Caki2 (cell line): ENCODE measurements around the gene MOBP. TPM values are rescaled to one million over a fixed set of nuclear protein-coding genes. Genes with fewer than 3 reads are reported as not detected.
"Not testable (repeated sequence)": the region's sequence is repeated elsewhere in the genome, so short reads cannot be mapped to it uniquely, and the experiment has no call there.

ENCODE experiments used
- DNase-seq: peaks from one replicate; pipeline ENCODE4 v3.0.0-alpha.2; 2015; ENCODE audit warnings: low read depth
- in situ Hi-C: cut with HindIII; loops from 2 replicates; pipeline ENCODE4 v1.10.0; 2016; ENCODE audit warnings: low sequenced_read_pairs, low pct_unique_long_range_greater_than_20kb, mixed read lengths
- total RNA-seq: library from RNA; depleted of rRNA; stranded (reverse); fragments of >200 nt; shearing (Covaris generic); gene quantifications from 2 replicates; pipeline ENCODE4 v1.2.3, GENCODE V29; 2014; ENCODE audit warnings: low replicate concordance; rRNA removed

Gene MOBP, protein sequence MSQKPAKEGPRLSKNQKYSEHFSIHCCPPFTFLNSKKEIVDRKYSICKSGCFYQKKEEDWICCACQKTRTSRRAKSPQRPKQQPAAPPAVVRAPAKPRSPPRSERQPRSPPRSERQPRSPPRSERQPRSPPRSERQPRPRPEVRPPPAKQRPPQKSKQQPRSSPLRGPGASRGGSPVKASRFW
- total RNA-seq, result not detected in 2 replicates

DNA sequence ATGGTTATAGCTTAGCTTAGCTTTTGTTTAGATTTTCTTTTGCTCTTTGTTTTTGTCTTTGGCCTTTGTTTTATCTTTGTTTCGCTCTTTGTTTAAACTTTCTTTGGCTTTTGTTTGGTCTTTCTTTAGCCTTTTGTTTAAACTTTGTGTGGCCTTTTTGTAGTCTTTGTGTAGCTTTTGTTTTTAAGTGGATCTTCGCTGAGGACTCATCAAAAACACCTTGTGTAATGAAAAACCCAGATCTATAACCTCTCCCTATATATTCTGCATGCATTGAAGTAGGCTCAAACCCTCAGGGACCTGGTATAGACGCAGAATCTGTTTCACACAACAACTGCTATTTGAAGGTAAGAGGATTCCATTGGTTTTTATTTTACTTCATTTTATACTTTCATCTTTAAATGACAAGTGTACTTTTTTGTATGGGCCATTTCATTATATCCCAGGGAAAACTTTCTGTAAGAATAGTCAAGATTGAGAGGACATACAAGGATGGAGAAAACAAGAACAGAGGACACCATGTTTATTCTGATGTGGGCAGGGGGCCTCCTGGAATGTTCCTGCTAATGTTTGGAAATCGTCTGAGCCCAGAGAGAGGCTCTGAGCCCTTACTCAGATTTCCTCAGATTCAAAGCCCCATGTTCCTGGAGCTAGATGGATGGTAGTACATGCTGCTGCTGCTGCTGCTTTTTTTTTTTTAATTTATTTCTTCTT is at the start of gene MOBP:
Gene MOBP, plus strand, starts transcription at position 287 of the 714 bp plus-strand sequence. CDS start 34,390 bp downstream, outside the sequence.
- DNase-seq, result no peak

DNA sequence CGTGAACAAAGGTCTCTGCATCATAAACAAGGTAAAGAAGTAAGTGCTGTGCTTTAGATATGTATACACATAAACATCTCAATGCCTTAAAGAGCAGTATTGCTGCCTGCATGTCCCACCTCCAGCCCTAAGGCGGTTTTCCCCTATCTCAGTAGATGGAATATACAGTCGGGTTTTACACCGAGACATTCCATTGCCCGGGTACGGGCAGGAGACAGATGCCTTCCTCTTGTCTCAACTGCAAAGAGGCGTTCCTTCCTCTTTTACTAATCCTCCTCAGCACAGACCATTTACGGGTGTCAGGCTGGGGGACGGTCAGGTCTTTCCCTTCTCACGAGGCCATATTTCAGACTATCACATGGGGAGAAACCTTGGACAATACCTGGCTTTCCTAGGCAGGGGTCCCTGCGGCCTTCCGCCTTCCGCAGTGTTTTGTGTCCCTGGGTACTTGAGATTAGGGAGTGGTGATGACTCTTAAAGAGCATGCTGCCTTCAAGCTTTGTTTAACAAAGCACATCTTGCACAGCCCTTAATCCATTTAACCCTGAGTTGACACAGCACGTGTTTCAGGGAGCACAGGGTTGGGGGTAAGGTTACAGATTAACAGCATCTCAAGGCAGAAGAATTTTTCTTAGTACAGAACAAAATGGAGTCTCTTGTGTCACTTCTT is 48.8 kb upstream of the MOBP start:
- DNase-seq, in situ Hi-C loops: not testable (repeated sequence)

More for the DNA sequence above, at the start of gene MOBP:
- in situ Hi-C loops, result no loop called here

GRCh38 chr3:39419742-39420315 is 47.7 kb upstream of the MOBP start:
- DNase-seq, result no peak
- in situ Hi-C loops, result no loop called here

DNA sequence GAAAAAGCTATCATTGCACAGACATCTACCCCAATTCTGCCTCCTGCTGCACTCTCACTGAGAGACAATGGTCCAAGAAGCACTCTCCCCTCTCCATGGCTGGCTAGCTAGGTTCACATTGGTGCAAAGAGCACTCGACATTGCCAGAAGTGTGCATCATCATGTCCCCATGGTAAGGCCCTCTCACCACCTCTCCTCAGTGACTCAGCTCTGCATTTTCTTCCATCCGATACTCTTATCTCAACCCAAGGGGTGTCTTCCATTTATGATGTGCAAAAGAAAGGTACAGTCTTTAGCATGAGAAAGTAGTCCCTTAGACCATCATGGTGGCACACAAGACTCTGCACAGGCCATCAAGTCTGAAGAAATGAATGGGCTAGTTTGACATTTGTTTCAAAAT is 46.9 kb upstream of the MOBP start:
- in situ Hi-C loops, result no loop called here
- DNase-seq, result no peak

DNA sequence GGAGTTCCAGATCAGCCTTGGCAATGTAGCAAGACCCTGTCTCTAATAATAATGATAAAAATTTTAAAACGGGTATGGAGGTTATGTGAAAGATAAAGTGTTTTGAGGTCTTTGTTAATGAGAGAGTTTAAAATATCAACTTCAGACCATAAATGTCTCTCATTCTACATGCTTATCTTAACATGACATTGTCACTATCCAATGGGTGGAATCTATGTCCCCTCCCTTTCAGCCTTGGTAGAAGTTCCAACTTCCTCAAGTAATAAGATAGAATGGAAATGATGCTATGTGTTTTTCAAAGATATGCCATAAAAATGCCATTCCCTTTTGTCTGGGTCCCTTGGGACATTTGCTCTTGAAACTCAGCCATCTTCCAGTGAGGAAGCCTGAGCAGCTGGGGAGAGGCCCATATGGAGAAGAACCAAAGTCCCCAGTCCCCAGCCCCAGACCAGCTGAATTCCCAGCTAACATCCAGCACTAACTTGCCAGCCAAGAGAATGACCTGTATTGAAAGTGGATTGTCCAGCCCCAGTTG is 44.0 kb upstream of the MOBP start:
- in situ Hi-C loops, result no loop called here
- DNase-seq, result no peak

DNA sequence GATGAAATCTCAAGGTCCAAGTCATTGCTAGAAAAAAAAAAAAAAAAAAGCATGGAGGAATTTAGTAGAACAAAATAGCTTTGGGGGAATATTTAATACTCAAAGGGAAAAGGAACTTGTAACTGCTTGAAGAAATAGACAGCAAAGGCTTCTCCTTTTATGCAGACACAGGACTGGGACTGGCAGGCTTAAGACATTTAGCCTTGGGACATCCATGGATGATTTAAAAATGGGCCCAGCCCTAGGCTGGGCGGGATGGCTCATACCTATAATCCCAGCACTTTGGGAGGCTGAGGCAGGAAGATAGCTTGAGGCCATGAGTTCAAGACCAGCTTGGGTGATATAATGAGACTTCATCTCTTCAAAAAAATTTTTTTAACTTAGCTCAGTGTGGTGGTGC is 41.2 kb upstream of the MOBP start:
- in situ Hi-C loops, result no loop called here
- DNase-seq, result no peak

DNA sequence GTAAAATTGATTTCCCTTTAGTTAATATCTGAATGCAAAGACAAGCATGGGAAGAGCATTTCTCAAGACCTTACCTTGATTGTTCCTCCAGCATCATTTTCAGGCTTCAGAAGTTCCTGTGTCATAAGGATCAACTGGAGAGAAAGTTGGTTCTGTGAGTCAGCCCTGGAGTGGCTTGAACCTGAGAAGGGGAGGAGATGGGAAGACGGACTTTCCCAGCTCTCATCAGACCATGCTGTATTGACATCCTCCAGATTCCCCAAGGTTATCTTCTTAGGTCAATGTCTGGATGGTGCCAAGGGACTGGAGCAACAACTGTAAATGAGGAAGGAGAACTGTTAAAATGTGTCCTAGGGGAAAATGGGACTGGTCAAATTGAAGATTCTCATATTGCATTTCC is 40.0 kb upstream of the MOBP start:
- no peak for DNase-seq
- in situ Hi-C loops, result no loop called here

GRCh38 chr3:39428745-39429201 is 38.7 kb upstream of the MOBP start:
- in situ Hi-C loops, result no loop called here
- DNase-seq, result no peak

DNA sequence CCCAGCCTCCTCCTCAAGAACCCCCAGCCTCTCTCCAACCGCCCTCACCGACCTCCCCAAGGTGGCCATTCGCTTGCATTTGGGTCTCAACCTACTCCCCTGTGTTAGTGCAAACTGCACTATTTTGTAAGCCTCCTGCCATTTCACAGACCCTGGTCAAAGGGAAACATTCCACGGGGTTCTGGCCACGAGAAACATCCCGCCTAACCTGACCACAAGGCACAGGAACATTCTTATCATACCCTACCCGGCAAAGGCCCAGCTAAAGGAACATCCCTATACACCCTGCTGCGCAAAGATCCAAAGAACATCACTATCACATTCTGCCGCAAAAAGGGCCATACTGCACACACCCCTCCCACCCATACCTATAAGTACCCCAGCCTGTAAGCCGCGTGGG is 38.0 kb upstream of the MOBP start:
- in situ Hi-C loops, result no loop called here
- no peak for DNase-seq

DNA sequence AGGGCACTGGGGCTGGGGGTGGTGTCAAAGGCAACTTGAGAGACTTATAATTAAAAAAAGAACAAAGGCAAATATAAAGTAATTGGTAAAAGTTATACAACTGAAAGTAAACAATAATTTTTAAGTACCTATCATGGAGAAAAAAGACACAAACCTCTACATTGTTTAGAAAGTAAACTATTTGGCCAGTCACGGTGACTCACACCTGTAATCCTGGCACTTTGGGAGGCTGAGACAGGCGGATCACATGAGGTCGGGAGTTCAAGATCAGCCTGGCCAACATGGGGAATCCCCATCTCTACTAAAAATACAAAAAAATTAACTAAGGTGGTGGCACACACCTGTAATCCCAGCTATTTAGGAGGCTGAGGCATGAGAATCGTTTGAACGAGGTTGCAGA is 35.1 kb upstream of the MOBP start:
- in situ Hi-C loops, result no loop called here

DNA sequence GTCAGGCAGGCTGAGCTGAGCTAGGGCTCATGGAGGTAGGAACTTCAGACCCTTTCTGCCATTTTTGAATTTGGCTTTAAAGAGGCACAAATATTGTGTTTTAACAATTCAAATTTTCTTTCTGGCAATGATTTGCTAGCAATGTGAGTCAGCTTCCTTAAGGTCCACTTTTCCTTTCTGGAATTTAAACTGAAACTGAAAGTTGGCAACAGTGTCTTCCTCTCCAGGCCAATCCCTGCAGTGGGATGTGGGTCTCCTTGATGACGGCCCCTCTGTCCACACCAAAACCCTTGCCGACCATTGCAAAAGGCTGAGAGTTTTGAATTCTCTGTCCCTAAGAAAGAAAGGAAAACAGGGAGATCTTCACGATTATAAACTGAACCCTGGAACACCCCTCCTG is 33.8 kb upstream of the MOBP start:
- peak; percentile 34 for DNase-seq

More for the DNA sequence above, 35.1 kb upstream of the MOBP start:
- DNase-seq, result no peak

GRCh38 chr3:39434574-39434973 is 32.9 kb upstream of the MOBP start:
- in situ Hi-C loops, result no loop called here
- DNase-seq, result no peak

More for the DNA sequence above, 33.8 kb upstream of the MOBP start:
- in situ Hi-C loops, result no loop called here

DNA sequence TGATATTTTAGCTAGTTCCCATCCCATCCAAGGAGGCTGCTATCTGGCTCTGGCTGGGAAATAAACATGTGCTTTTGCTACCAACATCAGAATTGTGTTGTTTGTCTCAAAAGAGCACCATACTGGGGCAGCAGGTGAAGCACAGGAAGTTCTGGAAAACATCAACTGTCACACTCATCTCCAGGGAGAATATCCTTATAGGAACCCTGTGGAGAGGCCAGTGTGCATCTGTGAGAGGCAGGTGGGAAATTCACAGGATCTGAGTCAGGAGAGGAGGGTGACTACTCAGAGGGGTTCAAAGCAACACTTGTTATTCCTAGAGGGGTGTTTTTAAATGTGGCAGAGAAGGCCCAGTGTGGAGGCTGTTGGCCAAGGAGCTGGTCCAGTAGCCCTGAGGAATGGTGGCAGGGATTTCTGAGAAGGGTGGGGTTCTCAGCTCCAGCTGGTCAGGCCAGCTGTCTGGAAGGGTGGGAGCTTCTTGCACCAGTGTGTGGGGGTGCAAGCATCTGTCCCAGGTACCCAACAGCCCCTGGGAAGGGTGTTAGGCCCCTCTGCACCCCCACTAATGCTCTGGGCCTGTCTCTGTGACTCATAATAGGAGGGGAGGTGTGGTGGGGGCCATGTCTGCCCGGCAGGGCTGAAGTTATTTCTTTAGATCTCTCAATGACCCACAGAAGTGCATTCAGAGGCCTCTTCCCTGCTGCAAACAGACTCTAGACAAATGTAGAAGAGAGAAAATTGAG is 32.3 kb upstream of the MOBP start:
- in situ Hi-C loops, result no loop called here
- no peak for DNase-seq

DNA sequence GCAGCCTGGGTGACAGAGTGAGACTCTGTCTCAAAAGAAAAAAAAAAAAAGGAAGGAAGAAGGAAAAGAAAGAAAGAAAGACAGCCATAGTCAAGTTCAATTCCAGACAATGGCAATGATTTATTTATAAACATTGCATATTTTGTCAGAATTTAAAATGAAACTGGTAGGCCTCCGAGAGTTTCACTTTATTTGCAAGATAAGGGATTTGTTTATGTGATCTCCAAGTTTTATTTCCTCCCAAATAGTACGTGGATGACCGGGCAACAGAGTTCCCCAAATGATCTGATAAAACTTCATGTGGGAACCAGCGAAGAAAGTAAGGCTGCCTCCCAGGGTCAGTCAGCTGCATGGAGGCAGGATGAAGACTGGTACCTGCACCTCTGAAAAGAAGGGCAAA is 28.6 kb upstream of the MOBP start:
- DNase-seq, result no peak
- in situ Hi-C loops, result no loop called here

DNA sequence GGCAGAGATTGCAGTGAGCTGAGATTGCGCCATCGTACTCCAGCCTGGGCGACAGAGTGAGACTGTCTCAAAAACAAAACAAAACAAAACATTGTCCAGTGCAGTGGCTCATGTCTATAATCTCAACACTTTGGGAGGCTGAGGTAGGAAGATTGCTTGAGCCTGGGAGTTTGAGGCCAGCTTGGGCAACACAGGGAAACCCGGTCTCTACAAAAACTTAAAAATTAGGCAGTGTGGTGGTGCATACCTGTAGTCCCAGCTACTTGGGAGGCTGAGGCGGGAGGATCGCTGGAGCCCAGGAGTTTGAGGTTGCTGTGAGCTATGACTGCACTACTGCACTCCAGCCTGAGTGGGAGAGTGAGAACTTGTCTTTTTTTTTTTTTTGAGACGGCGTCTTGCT is 27.2 kb upstream of the MOBP start:
- DNase-seq, result no peak
- in situ Hi-C loops, result no loop called here

GRCh38 chr3:39443530-39443929 is 23.9 kb upstream of the MOBP start:
- in situ Hi-C loops, result no loop called here
- DNase-seq, result no peak

- no peak for DNase-seq
- in situ Hi-C loops, result no loop called here
Observed at GRCh38 chr3:39445927-39446326, 21.6 kb upstream of the MOBP start.

- DNase-seq, result no peak
- in situ Hi-C loops, result no loop called here
Observed at GRCh38 chr3:39446444-39446843, 21.0 kb upstream of the MOBP start.
